IMR-90 (cell line): ENCODE data around the gene EPHX1. TPM values are rescaled to one million over a fixed set of nuclear protein-coding genes. Genes with fewer than 3 reads are reported as not detected.

Source experiments
- ATAC-seq: fragments of 200-7000 bp; cut with Tn5 transposase; 2 replicates; pipeline ENCODE4 v1.9.1; 2020; ENCODE audit warnings: low read depth, mild to moderate bottlenecking, moderate library complexity
- BruUV-seq: library from RNA; stranded (reverse); fragments of 400-500 nt; replicated peaks from 2 replicates; lab custom pipeline; 2021; lab: Mats Ljungman, UMichigan
- CTCF ChIA-PET: fragments of 300-600 bp; formaldehyde crosslinking; extraction: SDS; loops from one replicate; lab custom pipeline; 2021; ENCODE audit warnings: antibody characterized with exemption; lab: Yijun Ruan, JAX
- POLR2A ChIA-PET: fragments of 300-600 bp; sonication (Branson Sonifier 250); formaldehyde crosslinking; loops from one replicate; lab custom pipeline; 2022; ENCODE audit warnings: antibody characterized with exemption; ENCODE audit not compliant: unreplicated experiment; lab: Charles Lee
- DNase-seq: peaks from one replicate; pipeline ENCODE4 v3.0.0; 2013
- H2AFZ ChIP-seq: replicated peaks from 2 replicates; pipeline ENCODE3; 2013; ENCODE audit warnings: low read length, mild to moderate bottlenecking; ENCODE audit not compliant: poor library complexity
- H2AK5ac ChIP-seq: 2 replicates; pipeline ENCODE4 v1.6.1; 2013; ENCODE audit warnings: low read depth, low read length, inconsistent platforms
- H2AK9ac ChIP-seq: replicated peaks from 2 replicates; pipeline ENCODE3; 2013; ENCODE audit warnings: mild to moderate bottlenecking, low read depth, low read length, moderate library complexity; ENCODE audit not compliant: poor library complexity
- H2BK120ac ChIP-seq: 2 replicates; pipeline ENCODE4 v1.6.1; 2013; ENCODE audit warnings: low read depth, low read length, inconsistent platforms
- H2BK15ac ChIP-seq: 3 replicates; pipeline ENCODE4 v1.6.1; 2013; ENCODE audit warnings: low read depth, low read length, inconsistent platforms
- H2BK20ac ChIP-seq: 2 replicates; pipeline ENCODE4 v1.6.1; 2013; ENCODE audit warnings: low read depth, mild to moderate bottlenecking, inconsistent platforms, low read length, moderate library complexity
- H2BK5ac ChIP-seq: 2 replicates; pipeline ENCODE4 v1.6.1; 2013; ENCODE audit warnings: mild to moderate bottlenecking, low read depth, low read length, inconsistent platforms; ENCODE audit not compliant: poor library complexity, severe bottlenecking
- H3K14ac ChIP-seq: replicated peaks from 2 replicates; pipeline ENCODE4 v1.6.1; 2013; ENCODE audit warnings: low read depth, low read length, inconsistent platforms
- H3K18ac ChIP-seq: 2 replicates; pipeline ENCODE4 v1.6.1; 2013; ENCODE audit warnings: low read depth, low read length, control low read depth
- H3K23ac ChIP-seq: 2 replicates; pipeline ENCODE4 v1.6.1; 2013; ENCODE audit warnings: low read depth, low read length, inconsistent platforms
- H3K27ac ChIP-seq: 2 replicates; pipeline ENCODE4 v1.5.1; 2013; ENCODE audit warnings: mild to moderate bottlenecking, control low read depth, low read length; ENCODE audit not compliant: insufficient read depth
- H3K27me3 ChIP-seq: 2 replicates; pipeline ENCODE4 v1.6.1; 2013; ENCODE audit warnings: low read length; ENCODE audit not compliant: control insufficient read depth, insufficient read depth
- H3K36me3 ChIP-seq: 2 replicates; pipeline ENCODE4 v1.6.1; 2013; ENCODE audit warnings: low read length, mixed read lengths; ENCODE audit not compliant: control insufficient read depth, insufficient read depth
- H3K4ac ChIP-seq: 2 replicates; pipeline ENCODE4 v1.6.1; 2013; ENCODE audit warnings: low read depth, low read length, inconsistent platforms
- H3K4me1 ChIP-seq: 2 replicates; pipeline ENCODE4 v1.6.1; 2013; ENCODE audit warnings: low read length, mixed read lengths; ENCODE audit not compliant: control insufficient read depth, insufficient read depth
- H3K4me2 ChIP-seq: 2 replicates; pipeline ENCODE4 v1.6.1; 2013; ENCODE audit warnings: low read depth, mild to moderate bottlenecking, control low read depth, low read length, moderate library complexity
- H3K4me3 ChIP-seq: 2 replicates; pipeline ENCODE4 v1.5.1; 2013; ENCODE audit warnings: low read depth, mild to moderate bottlenecking, control low read depth, low read length, moderate library complexity; ENCODE audit not compliant: insufficient read depth
- H3K56ac ChIP-seq: 2 replicates; pipeline ENCODE4 v1.6.1; 2013; ENCODE audit warnings: low read length, inconsistent platforms; ENCODE audit not compliant: insufficient read depth; ENCODE audit errors: extremely low read depth
- H3K79me1 ChIP-seq, 2 experiments: 2 replicates each; pipeline ENCODE4 v1.6.1; 2013; ENCODE audit warnings: low read length in 2 of 2, inconsistent platforms in 1 of 2, low read depth in 1 of 2
- H3K9ac ChIP-seq: 2 replicates; pipeline ENCODE4 v1.6.1; 2013; ENCODE audit warnings: low read depth, low read length, control low read depth
- H3K9me1 ChIP-seq: 2 replicates; pipeline ENCODE4 v1.6.1; 2013; ENCODE audit warnings: low read length, inconsistent platforms; ENCODE audit not compliant: insufficient read depth
- H3K9me3 ChIP-seq: 2 replicates; pipeline ENCODE4 v1.6.1; 2013; ENCODE audit warnings: low read length; ENCODE audit not compliant: control insufficient read depth, insufficient read depth
- H4K20me1 ChIP-seq: 2 replicates; pipeline ENCODE4 v1.6.1; 2013; ENCODE audit warnings: low read length, inconsistent platforms; ENCODE audit not compliant: insufficient read depth
- H4K5ac ChIP-seq: 2 replicates; pipeline ENCODE4 v1.6.1; 2013; ENCODE audit warnings: mild to moderate bottlenecking, low read depth, low read length, control low read depth
- H4K8ac ChIP-seq, 2 experiments: 2 replicates each; pipeline ENCODE4 v1.6.1; 2013; ENCODE audit warnings: low read depth in 2 of 2, low read length in 2 of 2, control low read depth in 1 of 2, inconsistent platforms in 1 of 2
- H4K91ac ChIP-seq: 2 replicates; pipeline ENCODE4 v1.6.1; 2013; ENCODE audit warnings: low read depth, low read length, inconsistent platforms; ENCODE audit not compliant: insufficient read depth
- BHLHE40 ChIP-seq: fragments of 150-350 bp; IDR thresholded peaks from 2 replicates; pipeline ENCODE4 v1.6.1; 2016; ENCODE audit warnings: mild to moderate bottlenecking, low read depth, low read length
- CTCF ChIP-seq: conservative IDR thresholded peaks from 2 replicates; pipeline ENCODE4 v1.5.1; 2012; ENCODE audit warnings: mild to moderate bottlenecking, low read depth, low read length, improper control_type of control experiment
- ELK1 ChIP-seq: fragments of 150-350 bp; IDR thresholded peaks from 2 replicates; pipeline ENCODE4 v1.6.1; 2016; ENCODE audit warnings: low read depth, mild to moderate bottlenecking, low read length, moderate library complexity, borderline replicate concordance
- MAFK ChIP-seq: IDR thresholded peaks from 2 replicates; pipeline ENCODE4 v1.6.1; 2012; ENCODE audit warnings: low read depth, low read length, improper control_type of control experiment
- NFE2L2 ChIP-seq: fragments of 150-350 bp; IDR thresholded peaks from 2 replicates; pipeline ENCODE4 v1.6.1; 2016; ENCODE audit warnings: low read depth, mild to moderate bottlenecking, low read length
- RAD21 ChIP-seq: IDR thresholded peaks from 2 replicates; pipeline ENCODE4 v1.6.1; 2012; ENCODE audit warnings: low read length, improper control_type of control experiment
- RCOR1 ChIP-seq: IDR thresholded peaks from 2 replicates; pipeline ENCODE4 v1.6.1; 2012; ENCODE audit warnings: mild to moderate bottlenecking, low read length, improper control_type of control experiment; ENCODE audit not compliant: insufficient replicate concordance
- RFX5 ChIP-seq: IDR thresholded peaks from 2 replicates; pipeline ENCODE4 v1.8.0; 2012; ENCODE audit warnings: low read depth, mild to moderate bottlenecking, low read length, moderate library complexity
- SMC3 ChIP-seq: fragments of 150-350 bp; IDR thresholded peaks from 2 replicates; pipeline ENCODE4 v1.6.1; 2016; ENCODE audit warnings: low read depth, mild to moderate bottlenecking, antibody characterized with exemption, low read length, moderate library complexity
- USF2 ChIP-seq: fragments of 150-350 bp; IDR thresholded peaks from 2 replicates; pipeline ENCODE4 v1.6.1; 2017; ENCODE audit warnings: mild to moderate bottlenecking, antibody characterized with exemption, low read length, low read depth
- WGBS, 2 experiments: methylation state at CpG; one replicate each; pipeline versions ENCODE4 v1.1.5 to v1.1.7; 2013; ENCODE audit warnings: missing lambda C conversion rate in 2 of 2; ENCODE audit not compliant: insufficient read length in 1 of 2; ENCODE audit errors: extremely low coverage in 2 of 2; 5-methylcytosine and 5-hydroxymethylcytosine counted together
- dilution Hi-C: fragments of 300-500 bp; cut with HindIII; formaldehyde crosslinking; loops from one replicate; pipeline ENCODE4 v1.14.3; 2018; ENCODE audit warnings: low sequenced_read_pairs; ENCODE audit not compliant: unreplicated experiment
- in situ Hi-C: fragments of 300-500 bp; cut with MboI; formaldehyde crosslinking; loops from 3 replicates; pipeline ENCODE4 v1.14.3; 2019; ENCODE audit warnings: low sequenced_read_pairs, inconsistent platforms, mixed read lengths
- intact Hi-C: fragments of 100-400 bp; cut with micrococcal nuclease; formaldehyde crosslinking; loops from 2 replicates; pipeline ENCODE4 v1.10.0; 2022
- polyA plus RNA-seq, 3 experiments: library from polyadenylated mRNA; depleted of rRNA; stranded (reverse); fragments of >200 nt; gene quantifications; 2 replicates each; pipeline ENCODE4 v1.2.3, GENCODE V29; 2012; ENCODE audit warnings: low replicate concordance in 1 of 3
- total RNA-seq: library from RNA; depleted of rRNA; stranded (reverse); fragments of >200 nt; gene quantifications from 2 replicates; pipeline ENCODE4 v1.2.3, GENCODE V29; 2012

Gene EPHX1
- total and polyA plus RNA-seq, 2 of the 4 experiments (the other 2 are of a cell fraction) = 20.3 to 46.3 TPM

GRCh38 chr1:225889743-225890142, 79.8 kb downstream of the EPHX1 start:
- H3K4ac ChIP-seq = no peak overlapping the region
- no TSS peak for BruUV-seq
- WGBS, 2 experiments = 82% methylated on average over 4 of the region's 5 CpGs; no CpG with 5 or more reads in 1 of the 2 experiments

More at GRCh38 chr1:225889743-225890142, 79.8 kb downstream of the EPHX1 start:
- Histone ChIP-seq H3K9me1 (no peaks in the 10 kb centered on the region), H2BK20ac (no peak overlapping the region), H3K56ac (no peak overlapping the region), H2BK5ac (no peak overlapping the region), H4K5ac (no peak overlapping the region), H2AK5ac (no peak overlapping the region), H2AFZ (no peak overlapping the region), H2BK120ac (no peak overlapping the region), H3K23ac (no peak overlapping the region), H3K79me1 (no peaks in the 10 kb centered on the region), H3K27me3 (no peaks in the 10 kb centered on the region), H2BK15ac (no peak overlapping the region), H3K9ac (no peak overlapping the region), H4K91ac (no peak overlapping the region), H3K4me1 (no peaks in the 10 kb centered on the region), H3K27ac (no peak overlapping the region), H3K14ac (no peak overlapping the region), H4K20me1 (no peaks in the 10 kb centered on the region), H2AK9ac (no peak overlapping the region), H3K4me3 (no peak overlapping the region), H3K36me3 (no peaks in the 10 kb centered on the region), H4K8ac (no peak overlapping the region), H3K4me2 (no peak overlapping the region), H3K18ac (no peak overlapping the region), H3K9me3 (no peaks in the 10 kb centered on the region)
- intact Hi-C loops = no loop called here
- TF ChIP-seq NFE2L2 (no peak), USF2 (no peak), CTCF (no peak), RFX5 (no peak), BHLHE40 (no peak), RAD21 (no peak), ELK1 (no peak), RCOR1 (no peak), MAFK (no peak), SMC3 (no peak)
- POLR2A ChIA-PET = interaction anchor here (0.5 kb wide), 1 partner anchor 163 kb away, joined by 5 read pairs; no protein-coding TSS in a partner anchor
- ATAC-seq = no peak
- in situ Hi-C loops = no loop called here
- DNase-seq = no peak
- CTCF ChIA-PET = no interaction called here
- dilution Hi-C loops = no loop called here
